Astrocyte (in vitro differentiated cells and primary cell): ENCODE data around the gene ZXDC.

Experiments
- EZH2 ChIP-seq: IDR thresholded peaks from 2 replicates; pipeline ENCODE4 v1.6.1; 2012; ENCODE audit warnings: mild to moderate bottlenecking, low read length, inconsistent platforms; ENCODE audit not compliant: insufficient read depth
- TF ChIP-seq, protein P1 (sequence below): IDR thresholded peaks from 2 replicates; pipeline ENCODE4 v1.5.1; 2011; ENCODE audit warnings: low read depth, mild to moderate bottlenecking, inconsistent platforms, low read length, moderate library complexity; ENCODE audit not compliant: insufficient read depth

DNA sequence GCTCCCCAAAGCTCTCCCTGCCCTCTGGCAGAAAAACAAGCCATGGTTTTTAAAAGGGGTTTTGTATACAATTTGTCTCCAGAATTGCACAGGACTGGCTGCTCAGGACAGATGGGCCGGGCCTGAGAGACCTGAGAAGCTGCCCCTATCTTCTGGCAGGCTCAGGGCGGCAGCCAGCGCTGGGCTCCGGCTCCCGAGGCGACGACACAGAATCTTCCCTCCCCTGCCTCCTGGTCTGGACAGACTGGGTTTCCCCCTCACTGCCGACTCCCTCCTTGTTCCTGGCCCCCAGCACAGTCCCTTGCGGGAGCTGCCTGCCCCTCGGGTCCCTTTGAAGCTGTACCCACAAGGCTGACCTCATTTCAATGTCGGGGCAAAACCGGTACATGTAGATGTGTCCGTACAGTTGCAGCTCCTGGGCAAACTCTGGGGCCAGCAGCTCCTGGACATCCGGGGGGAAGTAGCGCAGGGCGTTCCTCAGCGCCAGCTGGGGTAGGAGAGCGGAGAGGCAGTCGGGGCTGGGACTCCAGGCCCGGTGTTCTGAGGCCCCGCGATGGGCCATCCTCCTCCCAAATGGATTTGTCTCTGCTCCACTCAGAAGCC lies 34.7 kb upstream of the ZXDC start:
- TF ChIP-seq, protein P1, sequence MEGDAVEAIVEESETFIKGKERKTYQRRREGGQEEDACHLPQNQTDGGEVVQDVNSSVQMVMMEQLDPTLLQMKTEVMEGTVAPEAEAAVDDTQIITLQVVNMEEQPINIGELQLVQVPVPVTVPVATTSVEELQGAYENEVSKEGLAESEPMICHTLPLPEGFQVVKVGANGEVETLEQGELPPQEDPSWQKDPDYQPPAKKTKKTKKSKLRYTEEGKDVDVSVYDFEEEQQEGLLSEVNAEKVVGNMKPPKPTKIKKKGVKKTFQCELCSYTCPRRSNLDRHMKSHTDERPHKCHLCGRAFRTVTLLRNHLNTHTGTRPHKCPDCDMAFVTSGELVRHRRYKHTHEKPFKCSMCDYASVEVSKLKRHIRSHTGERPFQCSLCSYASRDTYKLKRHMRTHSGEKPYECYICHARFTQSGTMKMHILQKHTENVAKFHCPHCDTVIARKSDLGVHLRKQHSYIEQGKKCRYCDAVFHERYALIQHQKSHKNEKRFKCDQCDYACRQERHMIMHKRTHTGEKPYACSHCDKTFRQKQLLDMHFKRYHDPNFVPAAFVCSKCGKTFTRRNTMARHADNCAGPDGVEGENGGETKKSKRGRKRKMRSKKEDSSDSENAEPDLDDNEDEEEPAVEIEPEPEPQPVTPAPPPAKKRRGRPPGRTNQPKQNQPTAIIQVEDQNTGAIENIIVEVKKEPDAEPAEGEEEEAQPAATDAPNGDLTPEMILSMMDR: no peak
- no peak for TF ChIP-seq EZH2
